HG03442 (cell line): ENCODE measurements around the gene TAS2R39.

Experiments used
- ATAC-seq: cut with Tn5 transposase; IDR thresholded peaks from one replicate; pipeline ENCODE4 v1.9.1; 2021; ENCODE audit warnings: mild to moderate bottlenecking, moderate library complexity; ENCODE audit not compliant: unreplicated experiment

TAS2R39 gene

GRCh38 chr7:143214789-143215679 lies 31.8 kb downstream of the TAS2R39 start:
- ATAC-seq = peak; percentile 83

- no peak for ATAC-seq
These were observed 32.9 kb downstream of the TAS2R39 start for GRCh38 chr7:143216151-143216550.

DNA sequence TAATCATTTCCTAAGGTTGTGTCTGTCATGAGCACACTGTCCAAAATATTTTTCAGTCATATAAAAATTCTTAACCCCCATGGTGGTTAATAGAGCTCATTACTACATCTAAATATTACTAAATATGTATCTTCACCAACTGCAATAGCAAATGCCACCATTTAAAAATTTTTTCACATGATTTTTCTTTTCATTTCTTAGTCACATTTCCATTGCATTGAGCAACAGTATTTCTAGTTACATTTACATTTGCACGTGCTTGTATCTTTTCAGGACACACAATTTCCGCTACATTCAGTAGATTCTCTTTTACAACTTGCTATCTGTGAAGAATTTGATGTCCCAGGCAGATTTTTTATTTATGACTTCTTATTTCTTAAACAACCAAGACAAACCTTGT lies 33.5 kb downstream of the TAS2R39 start:
- no peak for ATAC-seq

- ATAC-seq = no peak
These were observed 34.6 kb downstream of the TAS2R39 start for GRCh38 chr7:143217806-143218205.

GRCh38 chr7:143221286-143221685 lies 38.1 kb downstream of the TAS2R39 start:
- ATAC-seq = no peak

- no peak for ATAC-seq
These were observed 38.5 kb downstream of the TAS2R39 start, which contains the start of gene TAS2R40 for GRCh38 chr7:143221737-143222136. Gene TAS2R40, plus strand, starts transcription at chr7:143222037. Its CDS starts 42 bp downstream, at chr7:143222079.

- no peak for ATAC-seq
These were observed 39.6 kb downstream of the TAS2R39 start for GRCh38 chr7:143222782-143223181.

DNA sequence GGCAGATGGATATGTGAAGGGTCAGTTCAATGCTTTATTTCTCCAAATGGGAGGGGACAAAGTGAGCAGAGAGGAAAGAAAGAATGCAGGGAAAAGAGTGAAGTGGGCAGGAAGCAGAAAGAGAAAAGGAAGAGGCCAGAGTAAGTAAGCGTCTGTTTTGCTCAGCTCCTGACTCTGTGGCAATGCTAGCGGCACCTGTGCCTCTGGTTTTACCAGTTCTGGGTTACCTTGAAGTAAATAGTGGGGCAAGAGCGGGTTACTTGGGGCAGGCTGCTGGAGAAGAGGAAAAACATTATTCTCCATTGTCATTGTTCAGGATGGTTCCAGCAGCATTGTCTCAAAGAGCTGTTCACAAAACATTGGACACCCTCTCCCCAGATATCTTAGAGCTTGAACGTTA lies 40.6 kb downstream of the TAS2R39 start:
- no peak for ATAC-seq

- ATAC-seq = no peak
These were observed 41.8 kb downstream of the TAS2R39 start for GRCh38 chr7:143225047-143225446.

DNA sequence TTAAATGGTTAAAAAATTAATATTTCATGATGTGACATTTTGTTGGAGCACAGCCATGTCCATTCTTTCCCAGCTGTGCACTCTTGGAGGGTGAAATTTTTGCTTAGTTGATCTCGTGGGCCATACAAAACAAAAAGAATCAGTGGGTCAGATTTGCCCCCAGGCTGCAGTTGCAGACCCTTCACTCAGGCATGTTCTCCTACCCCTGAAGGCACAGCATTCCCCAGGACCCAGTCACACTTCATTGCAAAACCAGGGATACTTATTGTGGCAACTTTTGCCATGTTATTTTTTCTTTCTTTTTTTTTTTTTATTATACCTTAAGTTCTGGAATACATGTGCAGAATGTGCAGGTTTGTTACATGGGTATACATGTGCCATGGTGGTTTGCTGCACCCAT lies 44.6 kb downstream of the TAS2R39 start:
- ATAC-seq = no peak

- no peak for ATAC-seq
These were observed 46.0 kb downstream of the TAS2R39 start for GRCh38 chr7:143229054-143229790.

DNA sequence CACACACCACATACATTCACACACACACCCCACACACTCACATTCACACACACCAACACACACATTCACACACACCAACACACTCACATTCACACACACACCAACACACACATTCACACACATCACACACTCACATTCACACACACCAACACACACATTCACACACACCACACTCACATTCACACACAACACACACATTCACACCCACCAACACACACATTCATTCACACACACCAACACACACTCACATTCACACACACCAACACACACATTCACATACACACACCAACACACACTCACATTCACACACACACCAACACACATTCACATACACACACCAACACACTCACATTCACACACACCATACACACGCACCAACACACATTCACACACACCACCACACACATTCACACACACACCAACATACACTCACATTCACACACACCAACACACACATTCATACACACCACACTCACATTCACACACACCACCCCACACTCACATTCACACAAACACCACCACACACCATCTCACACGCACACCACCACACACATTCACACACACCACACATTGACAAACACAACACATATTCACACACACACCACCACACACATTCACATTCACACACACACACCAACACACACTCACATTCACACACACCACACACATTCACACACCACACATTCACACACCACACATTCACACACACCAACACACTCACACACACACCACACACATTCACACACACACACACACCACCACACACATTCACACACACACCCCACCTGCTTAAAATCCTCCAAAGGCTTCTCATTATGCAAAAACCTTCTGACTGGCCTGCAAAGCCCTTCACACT lies 47.6 kb downstream of the TAS2R39 start:
- ATAC-seq = no peak
